Nephron (organoid): ENCODE data around the gene ZNF630.
"Not testable (repeated sequence)": the region's sequence is repeated elsewhere in the genome, so short reads cannot be mapped to it uniquely, and the experiment has no call there.

ENCODE experiments used
- H3K27ac Mint-ChIP-seq, 3 experiments: 2 replicates each; pipeline ENCODE4 v1.8.0; 2020; ENCODE audit warnings: mixed read lengths in 3 of 3, mild to moderate bottlenecking in 2 of 3, moderate library complexity in 1 of 3
- H3K27me3 Mint-ChIP-seq: 2 replicates; pipeline ENCODE4 v1.8.0; 2021; ENCODE audit warnings: low read depth, mild to moderate bottlenecking, moderate library complexity, mixed read lengths
- H3K36me3 Mint-ChIP-seq: 2 replicates; pipeline ENCODE4 v1.8.0; 2020; ENCODE audit warnings: low read depth, mixed read lengths
- H3K4me1 Mint-ChIP-seq: 2 replicates; pipeline ENCODE4 v1.8.0; 2020; ENCODE audit warnings: mixed read lengths
- H3K4me3 Mint-ChIP-seq, 3 experiments: 2 replicates each; pipeline ENCODE4 v1.8.0; 2020; ENCODE audit warnings: mild to moderate bottlenecking in 3 of 3, mixed read lengths in 3 of 3, moderate library complexity in 2 of 3
- H3K9me3 Mint-ChIP-seq: 2 replicates; pipeline ENCODE4 v1.8.0; 2020; ENCODE audit warnings: mixed read lengths
- CTCF ChIP-seq, 3 experiments: fragments of 200-600 bp; sonication (generic); IDR thresholded peaks; one replicate each; pipeline ENCODE4 v1.5.0; 2021; ENCODE audit warnings: antibody characterized with exemption in 3 of 3; ENCODE audit not compliant: unreplicated experiment in 3 of 3

Gene ZNF630

GRCh38 chrX:48045410-48046311 lies 25.8 kb downstream of the ZNF630 start:
- H3K4me1 Mint-ChIP-seq, result peaks cover 12% of the 10 kb centered on the region
- H3K36me3 Mint-ChIP-seq, result peaks cover 3% of the 10 kb centered on the region
- H3K27ac Mint-ChIP-seq, result peak overlapping the region; percentile 79 to 95 (median 84)
- no peaks in the 10 kb centered on the region for H3K27me3 Mint-ChIP-seq
- H3K4me3 Mint-ChIP-seq, result no peak overlapping the region
- H3K9me3 Mint-ChIP-seq, result peaks cover 11% of the 10 kb centered on the region
- TF ChIP-seq CTCF (IDR thresholded peaks at IDR 0.05; ENCODE audit: unreplicated experiment in 3 of 3), result no peak

- Mint-ChIP-seq H3K27me3 (no peaks in the 10 kb centered on the region), H3K36me3 (peaks cover 3% of the 10 kb centered on the region), H3K27ac (no peak overlapping the region), H3K4me1 (peaks cover 12% of the 10 kb centered on the region), H3K4me3 (no peak overlapping the region), H3K9me3 (peaks cover 14% of the 10 kb centered on the region)
- TF ChIP-seq CTCF (IDR thresholded peaks at IDR 0.05; ENCODE audit: unreplicated experiment in 3 of 3), result no peak
Observed at GRCh38 chrX:48043056-48043455, 28.4 kb downstream of the ZNF630 start.

GRCh38 chrX:48035891-48036290 lies 35.5 kb downstream of the ZNF630 start:
- H3K27ac Mint-ChIP-seq, result peak overlapping the region; percentile 69 to 88 (median 86)
- no peaks in the 10 kb centered on the region for H3K27me3 Mint-ChIP-seq
- H3K36me3 Mint-ChIP-seq, result no peaks in the 10 kb centered on the region
- no peak for TF ChIP-seq CTCF (IDR thresholded peaks at IDR 0.05; ENCODE audit: unreplicated experiment in 3 of 3)
- H3K4me1 Mint-ChIP-seq, result peaks cover 6% of the 10 kb centered on the region
- peaks cover 17% of the 10 kb centered on the region for H3K9me3 Mint-ChIP-seq
- H3K4me3 Mint-ChIP-seq, result no peak overlapping the region

GRCh38 chrX:48030641-48031173 lies 40.7 kb downstream of the ZNF630 start:
- H3K27me3 Mint-ChIP-seq, H3K4me3 Mint-ChIP-seq, H3K36me3 Mint-ChIP-seq: not testable (repeated sequence)
- Mint-ChIP-seq H3K9me3 (peaks cover 20% of the 10 kb centered on the region), H3K4me1 (peaks cover 16% of the 10 kb centered on the region), H3K27ac (peak overlapping the region in 1 of 3 experiments; percentile 41)

GRCh38 chrX:48030237-48030636 lies 41.2 kb downstream of the ZNF630 start:
- peaks cover 20% of the 10 kb centered on the region for H3K9me3 Mint-ChIP-seq
- TF ChIP-seq CTCF (IDR thresholded peaks at IDR 0.05; ENCODE audit: unreplicated experiment in 3 of 3), result no peak

GRCh38 chrX:48028091-48028490 lies 43.3 kb downstream of the ZNF630 start:
- Mint-ChIP-seq H3K4me1 (peaks cover 16% of the 10 kb centered on the region), H3K36me3 (no peaks in the 10 kb centered on the region), H3K27ac (no peak overlapping the region), H3K27me3 (no peaks in the 10 kb centered on the region), H3K9me3 (peaks cover 15% of the 10 kb centered on the region), H3K4me3 (no peak overlapping the region)
- TF ChIP-seq CTCF (IDR thresholded peaks at IDR 0.05; ENCODE audit: unreplicated experiment in 3 of 3), result no peak

More at GRCh38 chrX:48030237-48030636, 41.2 kb downstream of the ZNF630 start:
- Mint-ChIP-seq H3K27ac (peak overlapping the region in 1 of 3 experiments; percentile 41), H3K36me3 (no peaks in the 10 kb centered on the region), H3K27me3 (no peaks in the 10 kb centered on the region), H3K4me3 (no peak overlapping the region), H3K4me1 (peaks cover 16% of the 10 kb centered on the region)

- not testable (repeated sequence) for H3K4me3 Mint-ChIP-seq, H3K36me3 Mint-ChIP-seq, H3K27me3 Mint-ChIP-seq, H3K9me3 Mint-ChIP-seq
- H3K4me1 Mint-ChIP-seq, result peaks cover 16% of the 10 kb centered on the region
- H3K27ac Mint-ChIP-seq, result peak overlapping the region in 1 of 3 experiments; percentile 48
Observed at GRCh38 chrX:48027545-48027944, 43.9 kb downstream of the ZNF630 start.
